Neural progenitor cell (in vitro differentiated cells): ENCODE measurements around the gene SLC16A6.

Experiments
- EZH2 ChIP-seq: fragments of 200-600 bp; sonication (generic); IDR thresholded peaks from 2 replicates; pipeline ENCODE4 v1.6.1; 2017; ENCODE audit warnings: antibody characterized with exemption, mild to moderate bottlenecking, moderate library complexity
- TF ChIP-seq, protein P1 (sequence below): fragments of 200-600 bp; sonication (generic); IDR thresholded peaks from 2 replicates; pipeline ENCODE4 v1.5.1; 2017; ENCODE audit warnings: antibody characterized with exemption, mild to moderate bottlenecking

DNA sequence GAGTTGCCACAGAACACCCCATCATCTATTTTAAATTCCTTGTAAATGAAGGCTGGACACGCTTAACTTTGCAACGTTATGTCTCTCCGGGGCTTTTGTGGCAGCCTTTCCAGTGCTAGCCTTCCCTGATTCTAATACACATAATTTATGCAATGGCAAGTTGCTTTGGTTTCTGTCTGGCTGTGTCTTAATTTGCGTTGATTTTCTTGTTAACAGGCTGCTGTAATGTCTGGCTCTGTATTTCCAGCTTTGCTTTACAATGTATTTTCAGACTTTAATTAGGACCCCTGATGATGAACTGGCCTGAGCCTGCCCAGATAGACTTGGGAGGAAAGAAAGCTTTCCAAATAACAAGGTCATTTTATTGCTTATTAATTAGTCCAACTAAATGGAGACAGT lies 30.6 kb upstream of the SLC16A6 start:
- TF ChIP-seq, protein P1, sequence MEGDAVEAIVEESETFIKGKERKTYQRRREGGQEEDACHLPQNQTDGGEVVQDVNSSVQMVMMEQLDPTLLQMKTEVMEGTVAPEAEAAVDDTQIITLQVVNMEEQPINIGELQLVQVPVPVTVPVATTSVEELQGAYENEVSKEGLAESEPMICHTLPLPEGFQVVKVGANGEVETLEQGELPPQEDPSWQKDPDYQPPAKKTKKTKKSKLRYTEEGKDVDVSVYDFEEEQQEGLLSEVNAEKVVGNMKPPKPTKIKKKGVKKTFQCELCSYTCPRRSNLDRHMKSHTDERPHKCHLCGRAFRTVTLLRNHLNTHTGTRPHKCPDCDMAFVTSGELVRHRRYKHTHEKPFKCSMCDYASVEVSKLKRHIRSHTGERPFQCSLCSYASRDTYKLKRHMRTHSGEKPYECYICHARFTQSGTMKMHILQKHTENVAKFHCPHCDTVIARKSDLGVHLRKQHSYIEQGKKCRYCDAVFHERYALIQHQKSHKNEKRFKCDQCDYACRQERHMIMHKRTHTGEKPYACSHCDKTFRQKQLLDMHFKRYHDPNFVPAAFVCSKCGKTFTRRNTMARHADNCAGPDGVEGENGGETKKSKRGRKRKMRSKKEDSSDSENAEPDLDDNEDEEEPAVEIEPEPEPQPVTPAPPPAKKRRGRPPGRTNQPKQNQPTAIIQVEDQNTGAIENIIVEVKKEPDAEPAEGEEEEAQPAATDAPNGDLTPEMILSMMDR, result no peak
- no peak for TF ChIP-seq EZH2
